ENCODE measurements around the gene CBX1. TPM values are rescaled to one million over a fixed set of nuclear protein-coding genes. Genes with fewer than 3 reads are reported as not detected.

Gene CBX1
- polyA plus RNA-seq, 1 experiment = 20.7 TPM

DNA sequence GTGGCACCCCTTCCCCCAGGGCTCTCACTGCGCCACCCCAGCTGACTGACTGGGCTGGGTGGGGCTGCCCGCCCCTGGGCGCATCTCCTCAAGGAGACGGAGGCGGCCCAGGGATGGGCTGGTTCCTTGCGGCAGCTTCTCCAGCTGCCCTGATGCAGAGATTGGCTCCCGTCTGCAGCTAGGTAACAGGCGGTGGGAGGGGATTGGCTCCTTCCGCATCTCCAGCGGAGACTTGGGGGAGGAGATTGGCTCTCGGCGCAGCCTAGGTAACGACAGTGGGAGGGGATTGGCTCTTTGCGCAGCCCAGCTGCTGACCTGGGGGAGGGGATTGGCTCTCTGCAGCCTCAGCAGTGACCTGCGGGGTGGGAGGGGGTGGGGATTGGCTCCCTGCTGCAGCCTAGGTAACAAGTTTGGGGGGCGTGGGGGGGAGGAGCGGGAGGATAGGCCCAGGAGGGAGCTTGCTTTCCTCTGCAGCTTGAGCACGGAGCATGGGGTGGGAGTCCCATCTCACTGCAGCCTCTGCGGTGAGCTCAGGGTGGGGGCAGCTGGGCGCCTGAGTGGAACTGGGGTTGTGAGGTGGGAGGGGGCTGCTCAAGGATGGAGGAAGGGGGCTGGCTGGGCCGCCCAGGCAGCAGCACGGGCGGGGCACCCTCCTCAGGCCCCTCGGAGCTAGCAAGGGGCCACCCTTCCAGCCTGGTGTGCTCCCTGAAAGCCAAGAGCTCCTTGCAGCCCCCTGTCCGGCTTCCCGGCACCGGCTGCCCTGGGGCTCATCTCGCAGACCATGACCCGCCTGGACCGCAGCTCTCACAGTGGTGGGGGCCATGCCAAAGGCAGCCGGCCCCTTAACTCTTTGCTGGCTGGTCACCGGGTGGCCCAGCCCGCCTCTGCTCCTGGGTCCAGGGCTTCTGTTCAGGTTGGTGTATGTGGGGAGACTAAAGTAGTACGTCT, 46.8 kb downstream of the CBX1 start:
- TF ChIP-seq, protein P1, sequence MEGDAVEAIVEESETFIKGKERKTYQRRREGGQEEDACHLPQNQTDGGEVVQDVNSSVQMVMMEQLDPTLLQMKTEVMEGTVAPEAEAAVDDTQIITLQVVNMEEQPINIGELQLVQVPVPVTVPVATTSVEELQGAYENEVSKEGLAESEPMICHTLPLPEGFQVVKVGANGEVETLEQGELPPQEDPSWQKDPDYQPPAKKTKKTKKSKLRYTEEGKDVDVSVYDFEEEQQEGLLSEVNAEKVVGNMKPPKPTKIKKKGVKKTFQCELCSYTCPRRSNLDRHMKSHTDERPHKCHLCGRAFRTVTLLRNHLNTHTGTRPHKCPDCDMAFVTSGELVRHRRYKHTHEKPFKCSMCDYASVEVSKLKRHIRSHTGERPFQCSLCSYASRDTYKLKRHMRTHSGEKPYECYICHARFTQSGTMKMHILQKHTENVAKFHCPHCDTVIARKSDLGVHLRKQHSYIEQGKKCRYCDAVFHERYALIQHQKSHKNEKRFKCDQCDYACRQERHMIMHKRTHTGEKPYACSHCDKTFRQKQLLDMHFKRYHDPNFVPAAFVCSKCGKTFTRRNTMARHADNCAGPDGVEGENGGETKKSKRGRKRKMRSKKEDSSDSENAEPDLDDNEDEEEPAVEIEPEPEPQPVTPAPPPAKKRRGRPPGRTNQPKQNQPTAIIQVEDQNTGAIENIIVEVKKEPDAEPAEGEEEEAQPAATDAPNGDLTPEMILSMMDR (IDR thresholded peaks at IDR 0.05; ENCODE audit: insufficient read depth, low read depth, low read length) = no peak
- Histone ChIP-seq H3K4me3 (ENCODE audit: low read depth, low read length) (peak overlapping the region; percentile 36), H3K36me3 (ENCODE audit: control insufficient read depth, insufficient read depth, low read length) (peaks cover 25% of the 10 kb centered on the region), H3K27me3 (ENCODE audit: control insufficient read depth, insufficient read depth, low read length) (no peaks in the 10 kb centered on the region)
- ChIA-PET POLR2A (interaction anchor here (0.6 to 1.5 kb wide), 2 partner anchors 15 to 46 kb away, joined by 4 to 12 read pairs; partner anchors contain the start of gene CBX1), CTCF (interaction anchor here (0.6 to 3.3 kb wide), 8 partner anchors 11 to 64 kb away, joined by 3 to 10 read pairs (median 4); no protein-coding TSS in a partner anchor)
- peak; percentile 57 for DNase-seq (ENCODE audit: low read depth)

DNA sequence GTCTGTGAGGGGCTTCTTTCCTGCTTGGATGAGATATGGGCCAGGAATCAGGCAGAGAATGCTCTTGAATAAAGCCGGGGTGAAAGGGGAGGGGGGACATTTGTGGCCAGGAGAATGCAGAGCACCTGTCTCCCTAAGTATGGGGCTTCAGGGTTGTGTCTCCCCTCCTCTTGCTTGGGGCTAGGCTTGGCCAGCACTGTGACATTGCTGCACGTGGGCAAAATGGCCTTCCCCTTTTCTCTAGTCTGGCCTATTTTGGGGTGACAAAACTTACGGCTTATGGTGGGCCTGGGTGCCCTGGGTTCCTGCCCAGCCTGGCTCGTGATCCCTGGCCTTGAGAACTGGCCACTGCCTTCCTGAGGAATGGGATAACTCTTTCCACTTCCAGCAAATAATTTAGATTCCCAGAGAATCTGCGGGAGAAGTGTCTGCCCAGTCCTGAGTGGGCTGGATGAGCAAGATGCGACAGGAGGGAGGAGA, 47.5 kb downstream of the CBX1 start:
- peak overlapping the region; percentile 36; the same call in 1 of the 2 replicates for H3K4me3 ChIP-seq (ENCODE audit: low read depth, low read length)
- TF ChIP-seq, protein P1 (IDR thresholded peaks at IDR 0.05; ENCODE audit: insufficient read depth, low read depth, low read length) = no peak
- peaks cover 22% of the 10 kb centered on the region for H3K36me3 ChIP-seq (ENCODE audit: control insufficient read depth, insufficient read depth, low read length)
- H3K27me3 ChIP-seq (ENCODE audit: control insufficient read depth, insufficient read depth, low read length) = no peaks in the 10 kb centered on the region
- ChIA-PET POLR2A (interaction anchor here (1.5 kb wide), 1 partner anchor 47 kb away, joined by 4 read pairs; the partner anchor contains the start of gene CBX1), CTCF (interaction anchor here (1.1 to 2.4 kb wide), 3 partner anchors 10 to 27 kb away, joined by 3 to 6 read pairs (median 4); no protein-coding TSS in a partner anchor)
- DNase-seq (ENCODE audit: low read depth) = no peak

DNA sequence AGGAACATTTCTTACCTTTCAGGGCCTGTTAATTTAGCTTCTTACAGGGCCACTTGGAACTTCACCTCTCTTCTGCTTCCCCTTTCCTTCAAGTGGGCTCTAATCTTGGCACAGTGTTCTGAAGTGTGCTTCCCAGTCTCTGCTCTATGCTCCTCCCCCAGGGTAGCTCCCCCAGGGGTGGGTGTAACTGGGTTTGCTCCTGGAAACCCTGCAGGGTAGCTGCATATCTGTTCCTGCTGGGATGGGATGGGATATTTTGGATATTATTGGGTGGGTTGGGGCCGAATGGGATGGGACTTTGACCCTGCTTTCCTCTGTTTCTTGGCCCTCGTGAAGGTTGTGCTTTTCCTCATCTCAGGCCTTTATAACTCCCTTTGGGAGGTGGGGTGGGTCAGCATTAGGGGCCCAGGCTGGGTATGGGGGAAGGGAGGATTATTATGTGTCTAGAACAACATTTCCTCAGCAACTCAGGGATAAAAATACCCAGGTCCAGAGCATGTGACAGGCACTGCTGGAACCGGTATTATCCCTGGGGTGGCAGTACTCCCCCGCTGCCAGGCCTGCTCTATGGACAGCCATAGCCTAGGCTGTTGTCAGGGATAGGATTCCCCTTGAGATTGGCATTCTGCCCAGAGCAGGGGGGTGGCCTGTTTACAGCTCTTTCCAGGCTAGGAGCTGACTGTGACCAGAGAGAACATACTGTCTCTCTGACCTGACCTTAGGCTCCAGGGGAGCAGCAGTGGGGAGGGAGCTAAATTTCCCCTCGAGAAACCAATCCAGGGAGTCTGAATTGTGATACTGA, 48.1 kb downstream of the CBX1 start:
- no peak for DNase-seq (ENCODE audit: low read depth)
- CTCF ChIA-PET = interaction anchor here (1.2 to 2.4 kb wide), 4 partner anchors 16 to 55 kb away, joined by 3 to 10 read pairs (median 4); no protein-coding TSS in a partner anchor

DNA sequence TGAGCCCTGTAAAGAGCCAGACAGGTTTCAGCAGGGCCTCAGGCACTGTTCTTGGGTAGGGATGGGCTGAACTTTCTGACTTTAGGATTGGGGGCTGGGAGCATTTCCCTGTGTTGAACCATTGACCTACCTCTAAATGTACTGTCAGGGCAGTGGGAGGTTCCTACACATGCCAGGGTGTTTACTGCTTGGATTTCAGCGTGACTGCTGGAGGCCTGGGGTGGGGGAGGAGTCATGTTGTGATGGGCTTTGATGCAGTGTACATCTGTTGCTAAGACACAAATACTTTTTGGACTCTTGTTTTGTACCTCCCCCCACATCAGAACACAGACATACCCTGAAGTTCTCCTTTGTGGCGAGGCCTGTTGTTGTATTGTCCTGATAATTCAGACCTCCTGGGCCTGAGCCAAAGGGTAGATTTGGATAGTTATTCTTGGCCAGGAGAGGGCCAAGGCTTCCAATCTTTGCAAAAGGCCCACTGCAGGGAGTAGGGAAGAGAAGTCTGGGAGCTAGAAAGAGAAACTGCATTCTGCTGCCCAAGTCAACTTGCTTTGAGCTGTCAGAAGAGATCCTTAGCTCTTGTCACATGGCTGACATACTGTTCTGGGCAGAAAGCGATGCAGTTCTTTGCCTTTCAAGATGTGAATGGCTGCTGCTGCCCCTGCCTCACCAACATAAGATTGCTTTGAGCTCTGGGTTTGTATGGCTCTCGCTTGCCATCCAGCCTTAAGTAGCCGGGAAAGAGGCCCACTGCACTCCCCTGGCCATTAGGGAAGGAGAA, 49.4 kb downstream of the CBX1 start:
- CTCF ChIA-PET = interaction anchor here (1.2 to 1.6 kb wide), 3 partner anchors 15 to 56 kb away, joined by 3 to 10 read pairs (median 3); no protein-coding TSS in a partner anchor
- peak; percentile 60 for DNase-seq (ENCODE audit: low read depth)
- peak overlapping the region; percentile 14; the same call in 1 of the 2 replicates for H3K4me3 ChIP-seq (ENCODE audit: low read depth, low read length)

More for the DNA sequence above, 48.1 kb downstream of the CBX1 start:
- TF ChIP-seq, protein P1 (IDR thresholded peaks at IDR 0.05; ENCODE audit: insufficient read depth, low read depth, low read length) = no peak
- Histone ChIP-seq H3K27me3 (ENCODE audit: control insufficient read depth, insufficient read depth, low read length) (no peaks in the 10 kb centered on the region), H3K36me3 (ENCODE audit: control insufficient read depth, insufficient read depth, low read length) (peaks cover 18% of the 10 kb centered on the region), H3K4me3 (ENCODE audit: low read depth, low read length) (peak overlapping the region; percentile 1; the same call in 1 of the 2 replicates)
- POLR2A ChIA-PET = no interaction called here

More for the DNA sequence above, 49.4 kb downstream of the CBX1 start:
- POLR2A ChIA-PET = no interaction called here
- TF ChIP-seq, protein P1 (IDR thresholded peaks at IDR 0.05; ENCODE audit: insufficient read depth, low read depth, low read length) = peak; percentile 24; the same call in 1 of the 2 replicates
- H3K36me3 ChIP-seq (ENCODE audit: control insufficient read depth, insufficient read depth, low read length) = peaks cover 10% of the 10 kb centered on the region
- H3K27me3 ChIP-seq (ENCODE audit: control insufficient read depth, insufficient read depth, low read length) = no peaks in the 10 kb centered on the region
